HFFc6 (cell line): ENCODE measurements around the gene PRR7. TPM values are rescaled to one million over a fixed set of nuclear protein-coding genes. Genes with fewer than 3 reads are reported as not detected.

ENCODE experiments used
- DNase-seq: peaks from one replicate; pipeline ENCODE4 v3.0.0-alpha.2; 2018
- H3K27ac Mint-ChIP-seq: 2 replicates; pipeline ENCODE4 v1.8.0; 2020; ENCODE audit warnings: mild to moderate bottlenecking, mixed read lengths
- H3K27me3 Mint-ChIP-seq: 2 replicates; pipeline ENCODE4 v1.8.0; 2021; ENCODE audit warnings: mild to moderate bottlenecking, moderate library complexity, mixed read lengths; ENCODE audit not compliant: insufficient read depth
- H3K36me3 Mint-ChIP-seq: 2 replicates; pipeline ENCODE4 v1.8.0; 2021; ENCODE audit warnings: low read depth, mixed read lengths
- H3K4me1 Mint-ChIP-seq: 2 replicates; pipeline ENCODE4 v1.8.0; 2020; ENCODE audit warnings: low read depth, mixed read lengths
- H3K4me3 Mint-ChIP-seq: 2 replicates; pipeline ENCODE4 v1.8.0; 2020; ENCODE audit warnings: mild to moderate bottlenecking, moderate library complexity, mixed read lengths
- H3K9me3 Mint-ChIP-seq: 2 replicates; pipeline ENCODE4 v1.8.0; 2020; ENCODE audit warnings: mild to moderate bottlenecking, mixed read lengths
- CTCF ChIP-seq: fragments of 200-600 bp; sonication (generic); IDR thresholded peaks from 2 replicates; pipeline ENCODE4 v1.5.0; 2021; ENCODE audit warnings: antibody characterized with exemption, mild to moderate bottlenecking
- total RNA-seq, 6 experiments: library from RNA; stranded (reverse); fragmentation: NEBNext Ultra II Directional; extraction: Animal tissue kit (Norgen Biotek cat#: 25700); gene quantifications; 2 replicates in 1 of 6; 3 replicates in 5 of 6; pipeline ENCODE4 v1.2.3, GENCODE V29; 2021

Gene PRR7
- total RNA-seq, 6 experiments from 2014 or later, result 8.9 to 16.9 (median 10.4) TPM

GRCh38 chr5:177430140-177430951 is 16.3 kb upstream of the PRR7 start:
- Mint-ChIP-seq H3K9me3 (no peaks in the 10 kb centered on the region), H3K4me3 (no peak overlapping the region), H3K4me1 (peaks cover 23% of the 10 kb centered on the region), H3K27ac (no peak overlapping the region), H3K36me3 (no peaks in the 10 kb centered on the region; the same call in 1 of the 2 replicates), H3K27me3 (peaks cover 2% of the 10 kb centered on the region)
- no peak for TF ChIP-seq CTCF
- no peak for DNase-seq

GRCh38 chr5:177430972-177431316 is 15.7 kb upstream of the PRR7 start:
- no peak for DNase-seq
- no peak for TF ChIP-seq CTCF

GRCh38 chr5:177431317-177432142 is 15.1 kb upstream of the PRR7 start:
- TF ChIP-seq CTCF, result no peak
- DNase-seq, result no peak
- Mint-ChIP-seq H3K9me3 (no peaks in the 10 kb centered on the region), H3K4me1 (peaks cover 18% of the 10 kb centered on the region), H3K4me3 (no peak overlapping the region), H3K36me3 (no peaks in the 10 kb centered on the region; the same call in 1 of the 2 replicates), H3K27ac (no peak overlapping the region), H3K27me3 (peaks cover 2% of the 10 kb centered on the region)

More at GRCh38 chr5:177430972-177431316, 15.7 kb upstream of the PRR7 start:
- H3K36me3 Mint-ChIP-seq, result no peaks in the 10 kb centered on the region; the same call in 1 of the 2 replicates
- H3K4me3 Mint-ChIP-seq, result no peak overlapping the region
- peaks cover 2% of the 10 kb centered on the region for H3K27me3 Mint-ChIP-seq
- no peak overlapping the region for H3K27ac Mint-ChIP-seq
- H3K9me3 Mint-ChIP-seq, result no peaks in the 10 kb centered on the region
- H3K4me1 Mint-ChIP-seq, result peaks cover 18% of the 10 kb centered on the region

GRCh38 chr5:177432143-177432838 is 14.3 kb upstream of the PRR7 start:
- Mint-ChIP-seq H3K27ac (no peak overlapping the region), H3K4me1 (peaks cover 16% of the 10 kb centered on the region), H3K36me3 (peaks cover under 1% of the 10 kb centered on the region; the same call in 1 of the 2 replicates), H3K9me3 (no peaks in the 10 kb centered on the region), H3K4me3 (no peak overlapping the region), H3K27me3 (peaks cover 2% of the 10 kb centered on the region)
- TF ChIP-seq CTCF, result no peak
- no peak for DNase-seq

GRCh38 chr5:177432839-177433657 is 13.6 kb upstream of the PRR7 start:
- H3K9me3 Mint-ChIP-seq, result no peaks in the 10 kb centered on the region
- no peak for TF ChIP-seq CTCF
- no peak for DNase-seq

More at GRCh38 chr5:177432839-177433657, 13.6 kb upstream of the PRR7 start:
- Mint-ChIP-seq H3K27me3 (peaks cover 2% of the 10 kb centered on the region), H3K36me3 (peaks cover 8% of the 10 kb centered on the region; the same call in 1 of the 2 replicates), H3K4me3 (no peak overlapping the region), H3K4me1 (peaks cover 8% of the 10 kb centered on the region), H3K27ac (no peak overlapping the region)
